Measurements from ENCODE around the gene SLC22A17.
"Not testable (repeated sequence)": the region's sequence is repeated elsewhere in the genome, so short reads cannot be mapped to it uniquely, and the experiment has no call there.

Gene SLC22A17

DNA sequence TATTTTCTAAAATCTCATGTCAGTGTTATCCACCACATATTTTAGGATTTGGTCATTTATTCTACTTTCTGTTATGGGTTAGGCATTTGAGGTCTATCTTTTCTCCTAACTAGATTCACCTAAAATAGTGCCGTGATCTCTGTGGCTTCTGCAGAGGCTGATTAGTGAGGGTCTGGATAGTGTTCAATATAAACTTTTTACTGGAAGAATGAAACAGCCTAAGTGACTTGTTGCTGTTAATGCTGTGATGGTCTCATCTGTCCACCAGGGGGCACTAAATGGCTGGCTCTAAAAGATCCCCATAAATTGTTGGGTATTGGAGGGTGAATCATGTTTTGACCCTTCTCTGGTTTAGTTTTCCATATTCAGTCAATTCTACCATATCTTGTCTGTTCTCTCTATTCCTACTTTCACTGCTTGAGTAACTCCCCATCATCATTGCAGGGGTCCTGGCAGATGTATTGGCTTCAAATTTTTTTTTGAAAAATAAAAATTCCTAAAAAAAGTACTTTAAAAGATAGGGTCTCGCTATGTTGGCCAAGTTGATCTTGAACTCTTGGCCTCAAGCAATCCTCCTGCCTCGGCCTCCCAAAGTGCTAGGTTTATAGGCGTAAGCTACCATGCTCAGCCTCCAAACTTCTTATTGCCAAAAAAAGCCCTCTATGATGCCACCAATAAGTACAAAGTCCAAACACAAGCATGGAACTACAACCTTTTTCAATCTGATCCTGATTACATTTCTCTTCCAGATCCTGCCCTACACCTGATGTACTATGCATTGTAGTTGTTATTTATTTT is 24.5 kb downstream of the SLC22A17 start:
- Histone ChIP-seq H3K4me1 (ENCODE audit: control insufficient read depth, insufficient read depth, low read length) (no peaks in the 10 kb centered on the region), H3K9me3 (ENCODE audit: control insufficient read depth, insufficient read depth, low read depth, low read length) (no peaks in the 10 kb centered on the region), H3K4me3 (ENCODE audit: low read depth, low read length) (no peak overlapping the region), H3K27ac (ENCODE audit: low read depth, low read length) (no peak overlapping the region), H3K36me3 (ENCODE audit: control insufficient read depth, insufficient read depth, low read length) (peaks cover 23% of the 10 kb centered on the region), H3K27me3 (ENCODE audit: control insufficient read depth, insufficient read depth, low read length) (no peaks in the 10 kb centered on the region), H3K9ac (ENCODE audit: low read length) (no peak overlapping the region)

DNA sequence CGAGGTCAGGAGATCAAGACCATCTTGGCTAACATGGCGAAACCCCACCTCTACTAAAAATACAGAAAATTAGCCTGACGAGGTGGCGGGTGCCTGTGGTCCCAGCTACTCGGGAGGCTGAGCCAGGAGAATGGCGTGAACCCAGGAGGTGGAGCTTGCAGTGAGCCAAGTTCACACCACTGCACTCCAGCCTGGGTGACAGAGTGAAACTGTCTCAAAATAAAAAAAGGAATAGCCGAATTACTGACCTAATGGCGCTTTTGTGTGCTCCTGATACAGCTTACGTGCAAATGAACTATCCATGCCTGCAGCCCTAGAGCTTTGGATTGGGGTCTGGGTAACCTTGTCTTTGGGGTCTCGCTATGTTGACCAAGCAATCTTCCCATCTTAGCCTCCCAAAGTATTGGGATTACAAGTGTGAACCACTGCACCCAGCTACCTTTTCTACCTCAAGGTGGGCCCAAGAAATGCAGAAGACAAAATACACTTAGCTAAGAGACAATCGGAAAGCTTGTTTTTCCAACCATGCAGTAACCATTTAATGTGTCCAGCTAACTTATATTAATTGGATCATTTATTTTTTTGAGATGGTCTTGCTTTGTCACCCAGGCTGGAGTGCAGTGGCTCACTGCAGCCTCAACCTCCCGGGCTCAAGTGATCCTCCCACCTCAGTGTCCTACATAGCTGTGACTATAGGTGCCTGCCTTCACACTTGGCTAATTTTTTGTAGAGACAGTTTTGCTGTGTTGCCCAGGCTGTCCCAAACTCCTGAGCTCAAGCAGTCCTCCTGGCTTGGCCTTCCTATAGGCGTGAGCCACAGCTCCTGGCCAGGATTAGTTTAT is 26.0 kb downstream of the SLC22A17 start:
- Histone ChIP-seq H3K4me3 (ENCODE audit: low read depth, low read length) (no peak overlapping the region), H3K27me3 (ENCODE audit: control insufficient read depth, insufficient read depth, low read length) (no peaks in the 10 kb centered on the region), H3K9ac (ENCODE audit: low read length) (no peak overlapping the region), H3K9me3 (ENCODE audit: control insufficient read depth, insufficient read depth, low read depth, low read length) (no peaks in the 10 kb centered on the region), H3K4me1 (ENCODE audit: control insufficient read depth, insufficient read depth, low read length) (peaks cover 5% of the 10 kb centered on the region; the same call in 1 of the 2 replicates), H3K36me3 (ENCODE audit: control insufficient read depth, insufficient read depth, low read length) (peaks cover 35% of the 10 kb centered on the region), H3K27ac (ENCODE audit: low read depth, low read length) (no peak overlapping the region)

DNA sequence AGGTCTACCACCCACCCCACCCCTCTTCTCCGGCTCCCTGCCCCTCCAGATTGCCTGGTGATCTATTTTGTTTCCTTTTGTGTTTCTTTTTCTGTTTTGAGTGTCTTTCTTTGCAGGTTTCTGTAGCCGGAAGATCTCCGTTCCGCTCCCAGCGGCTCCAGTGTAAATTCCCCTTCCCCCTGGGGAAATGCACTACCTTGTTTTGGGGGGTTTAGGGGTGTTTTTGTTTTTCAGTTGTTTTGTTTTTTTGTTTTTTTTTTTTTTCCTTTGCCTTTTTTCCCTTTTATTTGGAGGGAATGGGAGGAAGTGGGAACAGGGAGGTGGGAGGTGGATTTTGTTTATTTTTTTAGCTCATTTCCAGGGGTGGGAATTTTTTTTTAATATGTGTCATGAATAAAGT is 26.9 kb downstream of the SLC22A17 start:
- not testable (repeated sequence) for H3K27me3 ChIP-seq (ENCODE audit: control insufficient read depth, insufficient read depth, low read length); H3K4me1 ChIP-seq (ENCODE audit: control insufficient read depth, insufficient read depth, low read length); H3K4me3 ChIP-seq (ENCODE audit: low read depth, low read length); H3K9me3 ChIP-seq (ENCODE audit: control insufficient read depth, insufficient read depth, low read depth, low read length); H3K27ac ChIP-seq (ENCODE audit: low read depth, low read length); H3K9ac ChIP-seq (ENCODE audit: low read length)
- peaks cover 35% of the 10 kb centered on the region for H3K36me3 ChIP-seq (ENCODE audit: control insufficient read depth, insufficient read depth, low read length)

DNA sequence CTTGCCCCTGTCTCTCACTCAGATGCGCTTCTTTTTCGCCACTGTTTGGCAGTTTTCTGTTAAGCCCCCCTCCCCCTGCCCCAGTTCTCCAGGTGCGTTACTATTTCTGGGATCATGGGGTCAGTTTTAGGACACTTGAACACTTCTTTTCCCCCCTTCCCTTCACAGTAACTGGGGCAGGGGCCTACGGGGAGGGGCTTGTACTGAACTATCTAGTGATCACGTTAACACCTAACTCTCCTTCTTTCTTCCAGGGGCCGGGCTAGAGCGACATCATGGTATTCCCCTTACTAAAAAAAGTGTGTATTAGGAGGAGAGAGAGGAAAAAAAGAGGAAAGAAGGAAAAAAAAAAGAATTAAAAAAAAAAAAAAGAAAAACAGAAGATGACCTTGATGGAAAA is 27.7 kb downstream of the SLC22A17 start:
- Histone ChIP-seq H3K4me1 (ENCODE audit: control insufficient read depth, insufficient read depth, low read length) (peaks cover 11% of the 10 kb centered on the region; the same call in 1 of the 2 replicates), H3K27me3 (ENCODE audit: control insufficient read depth, insufficient read depth, low read length) (no peaks in the 10 kb centered on the region), H3K9me3 (ENCODE audit: control insufficient read depth, insufficient read depth, low read depth, low read length) (no peaks in the 10 kb centered on the region), H3K27ac (ENCODE audit: low read depth, low read length) (no peak overlapping the region), H3K9ac (ENCODE audit: low read length) (no peak overlapping the region), H3K4me3 (ENCODE audit: low read depth, low read length) (no peak overlapping the region), H3K36me3 (ENCODE audit: control insufficient read depth, insufficient read depth, low read length) (peaks cover 35% of the 10 kb centered on the region)

GRCh38 chr14:23324455-23324846 is 28.2 kb downstream of the SLC22A17 start:
- Histone ChIP-seq H3K9me3 (ENCODE audit: control insufficient read depth, insufficient read depth, low read depth, low read length) (no peaks in the 10 kb centered on the region), H3K36me3 (ENCODE audit: control insufficient read depth, insufficient read depth, low read length) (peaks cover 35% of the 10 kb centered on the region), H3K4me3 (ENCODE audit: low read depth, low read length) (no peak overlapping the region), H3K27ac (ENCODE audit: low read depth, low read length) (no peak overlapping the region), H3K9ac (ENCODE audit: low read length) (no peak overlapping the region), H3K4me1 (ENCODE audit: control insufficient read depth, insufficient read depth, low read length) (peaks cover 13% of the 10 kb centered on the region; the same call in 1 of the 2 replicates), H3K27me3 (ENCODE audit: control insufficient read depth, insufficient read depth, low read length) (no peaks in the 10 kb centered on the region)

DNA sequence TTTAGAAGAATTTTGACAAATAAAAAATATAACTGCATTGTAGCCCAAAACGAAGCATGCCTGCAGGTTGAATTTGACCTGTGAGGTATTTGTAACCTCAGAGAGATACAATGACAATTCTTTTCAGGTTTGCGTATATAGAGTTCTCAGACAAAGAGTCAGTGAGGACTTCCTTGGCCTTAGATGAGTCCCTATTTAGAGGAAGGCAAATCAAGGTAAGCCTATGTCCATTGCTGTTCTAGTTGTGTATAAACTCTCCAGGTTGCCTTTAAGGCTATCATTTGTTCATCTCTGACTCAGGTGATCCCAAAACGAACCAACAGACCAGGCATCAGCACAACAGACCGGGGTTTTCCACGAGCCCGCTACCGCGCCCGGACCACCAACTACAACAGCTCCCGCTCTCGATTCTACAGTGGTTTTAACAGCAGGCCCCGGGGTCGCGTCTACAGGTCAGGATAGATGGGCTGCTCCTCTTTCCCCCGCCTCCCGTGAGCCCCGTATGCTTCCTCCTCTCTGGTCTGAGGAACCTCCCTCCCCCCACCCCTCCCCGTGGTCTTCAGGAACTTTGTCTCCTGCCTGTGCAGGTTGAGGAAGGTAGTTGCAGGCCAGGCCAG is 28.7 kb downstream of the SLC22A17 start:
- H3K27ac ChIP-seq (ENCODE audit: low read depth, low read length), result no peak overlapping the region
- H3K9me3 ChIP-seq (ENCODE audit: control insufficient read depth, insufficient read depth, low read depth, low read length), result no peaks in the 10 kb centered on the region
- peaks cover 35% of the 10 kb centered on the region for H3K36me3 ChIP-seq (ENCODE audit: control insufficient read depth, insufficient read depth, low read length)
- H3K27me3 ChIP-seq (ENCODE audit: control insufficient read depth, insufficient read depth, low read length), result no peaks in the 10 kb centered on the region
- H3K4me1 ChIP-seq (ENCODE audit: control insufficient read depth, insufficient read depth, low read length), result peaks cover 13% of the 10 kb centered on the region; the same call in 1 of the 2 replicates
- H3K4me3 ChIP-seq (ENCODE audit: low read depth, low read length), result no peak overlapping the region
- no peak overlapping the region for H3K9ac ChIP-seq (ENCODE audit: low read length)

- Histone ChIP-seq H3K36me3 (ENCODE audit: control insufficient read depth, insufficient read depth, low read length) (peaks cover 35% of the 10 kb centered on the region), H3K27ac (ENCODE audit: low read depth, low read length) (peak overlapping the region; percentile 94; the same call in 1 of the 2 replicates), H3K9ac (ENCODE audit: low read length) (peak overlapping the region; percentile 99), H3K9me3 (ENCODE audit: control insufficient read depth, insufficient read depth, low read depth, low read length) (no peaks in the 10 kb centered on the region), H3K4me1 (ENCODE audit: control insufficient read depth, insufficient read depth, low read length) (peaks cover 13% of the 10 kb centered on the region; the same call in 1 of the 2 replicates), H3K27me3 (ENCODE audit: control insufficient read depth, insufficient read depth, low read length) (no peaks in the 10 kb centered on the region), H3K4me3 (ENCODE audit: low read depth, low read length) (peak overlapping the region; percentile 100)
Measured at GRCh38 chr14:23322568-23323517, 29.8 kb downstream of the SLC22A17 start.

DNA sequence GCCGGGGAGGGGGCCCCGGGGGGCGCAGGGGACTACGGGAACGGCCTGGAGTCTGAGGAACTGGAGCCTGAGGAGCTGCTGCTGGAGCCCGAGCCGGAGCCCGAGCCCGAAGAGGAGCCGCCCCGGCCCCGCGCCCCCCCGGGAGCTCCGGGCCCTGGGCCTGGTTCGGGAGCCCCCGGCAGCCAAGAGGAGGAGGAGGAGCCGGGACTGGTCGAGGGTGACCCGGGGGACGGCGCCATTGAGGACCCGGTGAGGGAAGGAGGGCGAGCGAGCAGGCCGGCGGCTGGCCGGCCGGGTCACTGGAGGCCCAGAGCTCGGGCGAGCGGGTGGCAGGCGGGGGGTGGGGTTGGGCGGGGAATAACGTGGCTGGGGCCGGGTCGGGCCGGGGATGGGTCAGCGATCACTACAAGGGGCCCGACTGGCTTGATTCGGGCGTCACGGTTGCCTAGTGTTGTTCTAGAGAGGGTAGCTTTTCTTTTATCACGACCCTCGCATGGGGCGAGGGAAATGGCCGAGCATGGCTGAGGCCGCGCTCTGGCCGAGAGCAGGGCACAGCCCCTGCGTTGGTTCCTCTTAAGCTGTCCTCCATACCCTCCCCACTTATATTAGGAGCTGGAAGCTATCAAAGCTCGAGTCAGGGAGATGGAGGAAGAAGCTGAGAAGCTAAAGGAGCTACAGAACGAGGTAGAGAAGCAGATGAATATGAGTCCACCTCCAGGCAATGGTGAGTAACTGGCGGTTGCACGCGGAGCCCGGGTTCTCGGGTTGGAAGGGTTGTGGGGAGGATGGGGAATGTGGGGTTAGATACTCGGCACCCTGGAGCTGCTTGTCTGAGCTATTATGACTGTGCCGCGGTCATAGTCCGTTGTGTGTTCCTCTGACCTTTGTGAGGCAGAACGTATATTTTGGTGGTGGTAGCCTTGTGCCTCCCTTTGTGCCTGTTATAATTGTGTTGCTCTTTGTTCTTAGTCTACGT is 30.8 kb downstream of the SLC22A17 start:
- Histone ChIP-seq H3K36me3 (ENCODE audit: control insufficient read depth, insufficient read depth, low read length) (peaks cover 35% of the 10 kb centered on the region), H3K9me3 (ENCODE audit: control insufficient read depth, insufficient read depth, low read depth, low read length) (no peaks in the 10 kb centered on the region), H3K4me1 (ENCODE audit: control insufficient read depth, insufficient read depth, low read length) (peaks cover 13% of the 10 kb centered on the region; the same call in 1 of the 2 replicates), H3K4me3 (ENCODE audit: low read depth, low read length) (peak overlapping the region; percentile 100), H3K27ac (ENCODE audit: low read depth, low read length) (peak overlapping the region; percentile 94; the same call in 1 of the 2 replicates), H3K9ac (ENCODE audit: low read length) (peak overlapping the region; percentile 99), H3K27me3 (ENCODE audit: control insufficient read depth, insufficient read depth, low read length) (no peaks in the 10 kb centered on the region)

DNA sequence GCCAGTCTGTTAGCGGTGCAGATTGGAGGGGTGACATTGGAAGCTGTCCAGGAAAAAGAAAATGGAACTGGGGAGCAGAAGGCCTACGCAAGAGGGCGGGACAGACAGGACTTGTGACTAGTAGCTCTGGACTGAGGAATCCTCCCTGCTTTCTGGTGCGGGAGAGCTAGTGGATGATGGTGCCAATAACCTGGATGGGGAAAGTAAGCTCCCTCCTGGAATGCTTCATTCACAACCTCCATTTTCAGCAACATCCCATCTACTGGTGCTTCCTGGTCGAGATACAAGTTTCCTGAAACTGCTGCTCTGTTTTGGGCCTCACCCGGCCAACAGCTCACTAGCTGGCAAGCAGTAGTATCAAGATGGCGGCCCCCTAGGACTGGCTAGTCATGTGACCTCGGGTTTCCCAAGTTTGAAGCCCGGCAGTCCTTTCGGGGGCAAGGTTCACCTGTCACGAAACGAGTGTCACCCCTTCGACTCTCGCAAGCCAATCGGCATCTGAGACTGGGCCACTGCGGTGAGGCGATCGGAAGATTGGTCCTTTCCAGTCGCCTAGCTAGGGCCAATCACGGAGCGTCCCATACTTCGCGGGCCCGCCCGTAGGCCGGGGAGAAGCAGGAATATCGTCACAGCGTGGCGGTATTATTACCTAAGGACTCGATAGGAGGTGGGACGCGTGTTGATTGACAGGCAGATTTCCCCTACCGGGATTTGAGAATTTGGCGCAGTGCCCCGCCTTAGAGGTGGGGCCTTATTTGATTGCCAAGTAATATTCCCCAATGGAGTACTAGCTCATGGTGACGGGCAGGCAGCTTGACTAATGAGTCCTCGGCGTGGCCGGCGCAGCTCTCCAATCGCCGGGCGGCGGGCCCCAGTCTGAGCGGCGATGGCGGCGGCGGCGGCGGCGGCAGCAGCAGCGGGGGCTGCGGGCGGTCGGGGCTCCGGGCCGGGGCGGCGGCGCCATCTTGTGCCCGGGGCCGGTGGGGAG is 31.8 kb downstream of the SLC22A17 start, which contains the start of gene PABPN1:
Gene PABPN1 (plus strand): TSS at position 874 of the 988 bp plus-strand sequence. CDS start 13 bp downstream, at position 887.
- peak within 1 kb of the TSS; percentile 100 for H3K4me3 ChIP-seq (ENCODE audit: low read depth, low read length)
- peaks cover 35% of the 10 kb centered on the region for H3K36me3 ChIP-seq (ENCODE audit: control insufficient read depth, insufficient read depth, low read length)
- no peaks in the 10 kb centered on the region for H3K27me3 ChIP-seq (ENCODE audit: control insufficient read depth, insufficient read depth, low read length)
- peaks cover 13% of the 10 kb centered on the region; the same call in 1 of the 2 replicates for H3K4me1 ChIP-seq (ENCODE audit: control insufficient read depth, insufficient read depth, low read length)
- no peaks in the 10 kb centered on the region for H3K9me3 ChIP-seq (ENCODE audit: control insufficient read depth, insufficient read depth, low read depth, low read length)
- peak within 1 kb of the TSS; percentile 99 for H3K9ac ChIP-seq (ENCODE audit: low read length)
- H3K27ac ChIP-seq (ENCODE audit: low read depth, low read length), result peak within 1 kb of the TSS; percentile 94; the same call in 1 of the 2 replicates
